Retinal pigment epithelial cell (primary cell): Measurements from ENCODE around the gene AGTRAP.

Experiments
- DNase-seq: peaks from one replicate; pipeline ENCODE4 v3.0.0-alpha.2; 2010; ENCODE audit warnings: low read depth
- H3K4me3 ChIP-seq: 2 replicates; pipeline ENCODE4 v1.5.1; 2011; ENCODE audit warnings: mild to moderate bottlenecking, low read length, control low read depth, moderate library complexity
- TF ChIP-seq, protein P1 (sequence below): conservative IDR thresholded peaks from 2 replicates; pipeline ENCODE4 v1.5.1; 2011; ENCODE audit warnings: low read depth, low read length, control low read depth, inconsistent platforms

The AGTRAP gene

DNA sequence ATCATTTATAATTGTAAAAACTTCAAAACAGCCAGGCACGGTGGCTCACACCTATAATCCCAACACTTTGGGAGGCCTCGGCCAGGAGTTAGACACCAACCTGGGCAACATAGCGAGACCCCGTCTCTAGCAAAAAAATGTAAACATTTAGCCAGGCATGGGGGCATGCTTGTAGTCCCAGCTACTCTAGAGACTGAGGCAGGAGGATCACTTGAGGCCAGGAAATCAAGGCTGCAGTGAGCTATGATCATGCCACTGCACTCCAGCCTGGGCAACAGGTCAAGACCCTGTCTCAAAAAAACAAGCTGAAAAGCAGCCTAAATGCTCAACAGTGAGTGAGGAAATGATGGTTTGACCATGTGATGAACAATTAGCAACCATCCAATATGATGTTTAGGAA lies 33.3 kb downstream of the AGTRAP start:
- TF ChIP-seq, protein P1, sequence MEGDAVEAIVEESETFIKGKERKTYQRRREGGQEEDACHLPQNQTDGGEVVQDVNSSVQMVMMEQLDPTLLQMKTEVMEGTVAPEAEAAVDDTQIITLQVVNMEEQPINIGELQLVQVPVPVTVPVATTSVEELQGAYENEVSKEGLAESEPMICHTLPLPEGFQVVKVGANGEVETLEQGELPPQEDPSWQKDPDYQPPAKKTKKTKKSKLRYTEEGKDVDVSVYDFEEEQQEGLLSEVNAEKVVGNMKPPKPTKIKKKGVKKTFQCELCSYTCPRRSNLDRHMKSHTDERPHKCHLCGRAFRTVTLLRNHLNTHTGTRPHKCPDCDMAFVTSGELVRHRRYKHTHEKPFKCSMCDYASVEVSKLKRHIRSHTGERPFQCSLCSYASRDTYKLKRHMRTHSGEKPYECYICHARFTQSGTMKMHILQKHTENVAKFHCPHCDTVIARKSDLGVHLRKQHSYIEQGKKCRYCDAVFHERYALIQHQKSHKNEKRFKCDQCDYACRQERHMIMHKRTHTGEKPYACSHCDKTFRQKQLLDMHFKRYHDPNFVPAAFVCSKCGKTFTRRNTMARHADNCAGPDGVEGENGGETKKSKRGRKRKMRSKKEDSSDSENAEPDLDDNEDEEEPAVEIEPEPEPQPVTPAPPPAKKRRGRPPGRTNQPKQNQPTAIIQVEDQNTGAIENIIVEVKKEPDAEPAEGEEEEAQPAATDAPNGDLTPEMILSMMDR: no peak
- no peak overlapping the region for H3K4me3 ChIP-seq
- DNase-seq: no peak

DNA sequence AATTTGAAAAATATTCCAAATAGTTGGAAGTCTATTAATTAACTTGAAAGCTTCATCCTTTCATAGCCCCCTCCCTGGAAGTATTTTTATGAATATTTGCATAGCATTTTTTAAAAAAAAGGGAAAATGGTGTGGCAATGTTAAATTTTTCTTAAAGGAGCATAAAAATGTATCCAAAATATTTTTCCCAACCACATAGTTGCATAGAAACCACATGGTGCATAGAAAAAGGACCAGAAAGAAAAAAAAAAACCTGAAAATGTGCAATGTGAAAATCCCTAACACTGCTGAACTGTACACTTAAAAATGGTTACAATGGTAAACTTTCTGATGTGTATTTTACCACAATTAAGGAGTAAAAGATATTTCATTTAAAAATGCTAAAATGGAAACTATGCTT lies 34.1 kb downstream of the AGTRAP start:
- no peak overlapping the region for H3K4me3 ChIP-seq
- TF ChIP-seq, protein P1: no peak
- no peak for DNase-seq

DNA sequence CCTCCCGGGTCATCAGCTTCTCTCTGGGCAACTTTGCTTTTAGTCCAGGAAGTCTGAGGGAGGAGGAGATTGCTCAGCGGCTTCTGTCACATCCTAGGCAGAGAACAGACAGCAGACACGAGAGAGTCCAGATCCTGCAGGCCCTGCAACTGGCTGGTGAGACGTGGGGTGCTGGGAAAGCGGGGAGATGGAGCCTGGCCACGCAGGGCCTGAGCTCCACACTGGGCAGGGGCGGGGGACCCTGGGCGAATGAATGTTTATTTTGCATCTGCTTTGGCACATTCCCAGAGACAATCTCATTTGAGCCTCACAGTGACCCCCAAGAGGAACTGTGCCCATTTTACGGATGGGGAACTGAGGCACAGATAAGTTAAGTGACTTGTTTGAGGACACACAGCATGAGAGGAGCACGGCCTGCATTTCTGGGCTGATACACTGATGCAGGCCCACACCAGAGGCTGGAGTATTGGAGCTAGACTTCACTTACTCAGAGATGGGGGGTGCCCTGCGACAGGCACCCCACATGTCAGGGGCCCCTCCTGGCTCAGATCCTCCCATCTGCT lies 35.6 kb downstream of the AGTRAP start:
- DNase-seq: no peak
- H3K4me3 ChIP-seq: no peak overlapping the region
- TF ChIP-seq, protein P1: no peak

DNA sequence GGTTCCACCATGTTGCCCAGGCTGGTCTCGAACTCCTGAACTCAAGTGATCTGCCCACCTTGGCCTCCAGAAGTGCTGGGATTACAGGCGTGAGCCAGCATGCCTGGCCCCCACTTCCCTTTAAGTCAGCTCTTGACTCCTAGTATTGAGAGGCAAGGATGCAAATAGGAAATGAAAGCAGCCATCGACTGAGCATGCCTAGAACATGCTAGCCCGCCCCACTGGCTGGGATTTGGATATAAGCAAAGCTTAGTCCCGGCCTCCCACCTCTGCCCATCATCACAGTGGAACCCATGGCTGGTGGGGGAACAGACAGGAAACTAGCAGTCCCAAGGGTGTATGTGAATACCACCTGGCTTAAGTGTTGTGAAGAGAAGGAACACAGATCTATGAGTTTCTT lies 36.5 kb downstream of the AGTRAP start:
- TF ChIP-seq, protein P1: no peak
- H3K4me3 ChIP-seq: no peak overlapping the region
- DNase-seq: no peak

DNA sequence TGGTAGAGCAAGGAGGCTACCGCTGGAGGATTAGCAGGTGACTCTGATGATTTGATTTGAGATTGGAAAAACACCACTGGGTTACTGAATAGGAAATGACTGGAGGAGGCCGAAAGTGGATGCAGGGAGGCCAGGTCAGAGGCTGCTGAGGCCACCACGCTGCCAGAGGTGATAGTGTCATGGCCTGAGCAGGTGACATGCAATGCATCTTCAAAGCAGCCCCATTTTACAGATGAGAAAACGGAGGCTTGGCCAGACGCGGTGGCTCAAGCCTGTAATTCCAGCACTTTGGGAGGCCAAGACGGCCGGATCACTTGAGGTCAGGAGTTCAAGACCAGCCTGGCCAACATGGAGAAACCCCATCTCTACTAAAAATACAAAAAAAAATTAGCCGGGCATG lies 38.8 kb downstream of the AGTRAP start:
- no peak overlapping the region for H3K4me3 ChIP-seq
- TF ChIP-seq, protein P1: no peak
- DNase-seq: no peak

DNA sequence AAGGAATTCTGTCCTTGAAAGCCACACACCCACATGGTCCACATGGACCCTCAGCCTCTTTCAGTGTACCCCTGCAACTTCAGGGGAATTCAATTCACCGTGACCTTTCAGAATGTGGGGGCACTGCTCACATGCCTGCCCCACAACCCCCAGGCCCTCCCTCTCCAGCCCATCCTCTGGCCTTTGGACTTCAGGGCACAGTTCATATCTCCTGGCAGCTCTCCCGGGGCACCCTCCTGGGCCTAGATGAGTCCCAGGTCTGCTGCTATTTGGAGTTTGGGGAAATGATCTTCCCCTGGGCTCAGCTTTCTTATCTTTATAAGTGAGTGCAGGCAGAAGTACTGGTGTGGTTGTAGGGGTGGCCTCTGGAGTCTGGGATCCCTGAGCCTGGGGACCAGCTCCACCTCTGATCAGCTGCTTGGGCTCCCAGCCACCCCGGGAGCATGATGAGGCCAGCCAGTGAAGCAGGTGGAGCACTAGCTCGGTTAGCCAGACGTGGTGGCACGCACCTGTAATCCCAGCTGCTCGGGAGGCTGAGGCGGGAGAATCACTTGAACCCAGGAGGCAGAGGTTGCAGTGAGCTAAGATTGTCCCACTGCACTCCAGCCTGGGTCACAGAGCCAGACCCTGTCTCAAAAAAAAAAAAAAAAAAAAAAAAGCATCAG lies 41.9 kb downstream of the AGTRAP start:
- TF ChIP-seq, protein P1: no peak
- no peak overlapping the region for H3K4me3 ChIP-seq
- no peak for DNase-seq

DNA sequence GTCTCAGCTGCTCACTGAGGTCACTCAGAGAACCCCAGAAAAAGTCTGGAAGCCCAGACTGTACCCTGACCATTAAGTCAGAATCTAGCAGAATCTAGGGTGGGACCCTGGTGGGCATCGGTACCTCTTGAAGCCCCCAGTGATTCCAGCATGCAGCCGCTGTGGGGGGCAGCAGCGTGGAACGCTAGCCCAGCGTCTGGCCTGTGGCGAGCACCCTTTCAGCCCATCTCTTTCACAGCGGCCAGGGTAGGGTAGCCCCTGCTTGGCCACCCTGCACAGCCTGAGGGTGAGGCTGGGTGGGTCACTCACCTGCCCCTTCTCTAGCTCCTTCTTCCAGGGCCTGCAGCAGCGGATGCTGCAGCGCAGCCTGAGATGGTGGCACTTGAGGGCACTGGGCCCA lies 42.4 kb downstream of the AGTRAP start:
- DNase-seq: no peak
- no peak overlapping the region for H3K4me3 ChIP-seq
- TF ChIP-seq, protein P1: no peak
